ENCODE data around the gene GAGE12J. TPM values are rescaled to one million over a fixed set of nuclear protein-coding genes. Genes with fewer than 3 reads are reported as not detected.
"Not testable (repeated sequence)": the region's sequence is repeated elsewhere in the genome, so short reads cannot be mapped to it uniquely, and the experiment has no call there.

The GAGE12J gene
- total and polyA plus RNA-seq, 7 donors = not detected

DNA sequence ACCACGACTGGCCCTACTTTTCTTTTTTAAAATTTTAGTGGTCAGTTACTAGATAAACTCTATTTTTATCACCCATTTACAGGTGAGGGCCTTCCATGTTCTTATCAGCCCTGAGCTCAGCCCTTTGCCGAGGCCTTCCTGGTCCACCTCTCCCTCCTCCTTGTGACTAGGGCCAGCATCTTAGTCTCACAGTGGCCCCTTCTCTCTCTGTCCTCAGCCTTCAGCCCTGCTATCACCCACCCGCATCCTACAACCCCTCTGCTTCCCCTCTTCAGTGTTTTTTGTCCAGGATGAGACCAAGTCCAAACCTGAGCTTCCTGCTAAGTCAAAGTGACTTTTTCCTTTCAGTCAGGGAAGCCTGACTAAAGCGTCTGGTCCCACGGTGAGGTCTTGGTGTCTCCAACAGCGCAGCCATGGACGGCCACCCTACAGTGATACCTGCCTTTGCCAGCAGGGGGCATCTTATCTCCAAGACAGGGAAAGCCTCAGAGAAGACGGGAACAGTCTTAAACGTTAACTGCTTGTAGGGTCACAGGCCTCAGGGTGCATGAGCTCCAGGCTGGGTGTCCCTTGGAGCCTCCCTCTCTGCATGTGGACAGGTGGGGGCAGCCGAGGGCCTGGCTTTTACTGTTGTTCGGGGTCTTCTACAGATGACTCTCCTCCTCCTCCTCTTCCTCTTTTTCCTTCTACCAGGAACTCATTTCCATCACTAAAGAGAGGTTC, 30.1 kb upstream of the GAGE12J start:
- no peak overlapping the region for H3K4me3 ChIP-seq
- no peaks in the 10 kb centered on the region for H3K4me1 ChIP-seq
- TF ChIP-seq, protein P1, sequence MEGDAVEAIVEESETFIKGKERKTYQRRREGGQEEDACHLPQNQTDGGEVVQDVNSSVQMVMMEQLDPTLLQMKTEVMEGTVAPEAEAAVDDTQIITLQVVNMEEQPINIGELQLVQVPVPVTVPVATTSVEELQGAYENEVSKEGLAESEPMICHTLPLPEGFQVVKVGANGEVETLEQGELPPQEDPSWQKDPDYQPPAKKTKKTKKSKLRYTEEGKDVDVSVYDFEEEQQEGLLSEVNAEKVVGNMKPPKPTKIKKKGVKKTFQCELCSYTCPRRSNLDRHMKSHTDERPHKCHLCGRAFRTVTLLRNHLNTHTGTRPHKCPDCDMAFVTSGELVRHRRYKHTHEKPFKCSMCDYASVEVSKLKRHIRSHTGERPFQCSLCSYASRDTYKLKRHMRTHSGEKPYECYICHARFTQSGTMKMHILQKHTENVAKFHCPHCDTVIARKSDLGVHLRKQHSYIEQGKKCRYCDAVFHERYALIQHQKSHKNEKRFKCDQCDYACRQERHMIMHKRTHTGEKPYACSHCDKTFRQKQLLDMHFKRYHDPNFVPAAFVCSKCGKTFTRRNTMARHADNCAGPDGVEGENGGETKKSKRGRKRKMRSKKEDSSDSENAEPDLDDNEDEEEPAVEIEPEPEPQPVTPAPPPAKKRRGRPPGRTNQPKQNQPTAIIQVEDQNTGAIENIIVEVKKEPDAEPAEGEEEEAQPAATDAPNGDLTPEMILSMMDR (IDR thresholded peaks at IDR 0.05) = peak; percentile 54
- H3K27me3 ChIP-seq (ENCODE audit: insufficient read depth in 3 of 3, low read length in 2 of 3) = peaks cover 0 to 8% (median 0%) of the 10 kb centered on the region in 3 donors
- no peak overlapping the region for H3K27ac ChIP-seq
- no peaks in the 10 kb centered on the region for H3K36me3 ChIP-seq (ENCODE audit: insufficient read depth in 1 of 2, low read depth in 1 of 2)
- ATAC-seq (peak; percentile 58 to 79 (median 66)), DNase-seq (peak; percentile 37 to 69)
- intact Hi-C loops (cut with DNase I) = loop anchor here in 1 of 2 donors (5.0 to 10.0 kb wide), 2 partner anchors 461 to 543 kb away; no protein-coding TSS in a partner anchor
- H3K9me3 ChIP-seq = no peaks in the 10 kb centered on the region
- 21 to 30% (median 23%) methylated on average over 10 to 11 of the region's 11 CpGs for WGBS, 3 donors

DNA sequence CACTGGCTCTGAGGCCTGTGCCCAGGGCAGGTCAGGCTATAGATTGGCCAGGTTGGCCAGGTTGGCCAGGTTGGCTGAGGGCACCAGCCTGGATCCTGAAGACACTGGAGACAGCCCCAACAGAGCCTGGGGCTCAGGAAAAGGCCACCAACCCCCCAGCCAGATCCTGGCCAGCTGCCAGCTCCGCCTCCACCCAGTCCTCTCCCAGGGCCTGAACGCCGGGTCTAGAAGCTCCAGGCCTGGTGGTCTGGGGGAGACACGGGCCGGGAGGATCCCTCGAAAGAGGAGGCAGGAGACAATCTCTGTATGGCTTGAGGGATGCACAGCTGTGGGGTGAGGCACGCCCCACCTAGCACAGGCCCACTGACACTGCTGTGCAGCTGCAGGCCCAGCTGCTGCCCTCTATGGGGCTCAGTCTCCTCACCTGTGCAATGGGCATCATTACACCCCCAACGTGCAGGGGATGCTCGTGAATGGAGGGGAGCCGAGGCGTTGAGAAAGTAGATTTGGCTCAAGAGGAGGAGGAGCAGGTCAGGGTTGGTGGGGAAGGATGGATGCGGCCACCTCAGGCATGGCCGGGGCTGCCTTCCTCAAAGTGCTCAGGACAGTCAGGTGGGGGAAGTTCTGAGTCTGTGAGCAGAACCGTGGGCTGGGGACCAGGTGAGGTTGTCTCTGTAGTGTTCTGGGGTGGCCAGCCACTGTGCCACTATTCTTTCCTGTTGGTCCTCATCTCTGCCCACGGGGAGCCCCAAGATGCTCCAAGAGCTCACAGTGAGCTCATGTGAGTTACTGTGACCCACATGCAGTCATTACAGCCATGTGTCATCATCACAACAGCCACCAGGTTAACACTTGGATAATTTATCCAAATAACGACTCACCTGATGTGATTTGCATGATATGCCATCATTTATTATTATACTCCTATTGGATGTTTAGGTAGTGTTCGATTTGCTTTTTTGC, 29.2 kb upstream of the GAGE12J start:
- Histone ChIP-seq H3K27me3 (ENCODE audit: insufficient read depth in 3 of 3, low read length in 2 of 3) (peaks cover 0 to 5% (median 0%) of the 10 kb centered on the region in 3 donors), H3K4me1 (no peaks in the 10 kb centered on the region), H3K27ac (no peak overlapping the region), H3K36me3 (ENCODE audit: insufficient read depth in 1 of 2, low read depth in 1 of 2) (no peaks in the 10 kb centered on the region), H3K4me3 (no peak overlapping the region), H3K9me3 (no peaks in the 10 kb centered on the region)
- ATAC-seq = no peak
- TF ChIP-seq, protein P1 (IDR thresholded peaks at IDR 0.05) = no peak
- 74 to 84% (median 78%) methylated on average over 11 to 17 of the region's 17 CpGs for WGBS, 3 donors
- intact Hi-C loops (cut with DNase I) = loop anchor here in 1 of 2 donors (5.0 to 10.0 kb wide), 2 partner anchors 460 to 542 kb away; no protein-coding TSS in a partner anchor
- DNase-seq = no peak

DNA sequence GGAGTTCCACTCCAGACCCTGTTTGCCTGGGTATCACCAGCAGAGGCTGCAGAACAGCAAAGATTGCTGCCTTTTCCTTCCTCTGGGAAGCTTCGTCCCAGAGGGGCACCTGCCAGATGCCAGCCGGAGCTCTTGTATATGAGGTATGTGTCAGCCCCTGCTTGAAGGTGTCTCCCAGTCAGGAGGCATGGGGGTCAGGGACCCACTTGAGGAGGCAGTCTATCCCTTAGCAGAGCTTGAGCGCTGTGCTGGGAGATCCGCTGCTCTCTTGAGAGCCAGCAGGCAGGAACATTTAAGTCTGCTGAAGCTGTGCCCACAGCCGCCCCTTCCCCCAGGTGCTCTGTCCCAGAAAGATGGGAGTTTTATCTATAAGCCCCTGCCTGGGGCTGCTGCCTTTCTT, 22.5 kb upstream of the GAGE12J start:
- not testable (repeated sequence) for H3K27ac ChIP-seq; H3K9me3 ChIP-seq; H3K36me3 ChIP-seq (ENCODE audit: insufficient read depth in 1 of 2, low read depth in 1 of 2); H3K4me3 ChIP-seq; DNase-seq; ATAC-seq; H3K27me3 ChIP-seq (ENCODE audit: insufficient read depth in 3 of 3, low read length in 2 of 3); H3K4me1 ChIP-seq
- intact Hi-C loops (cut with DNase I) = loop anchor here in 1 of 2 donors (10.0 kb wide), 1 partner anchor 536 kb away; no protein-coding TSS in a partner anchor
- 90 to 95% (median 94%) methylated on average over 4 to 5 of the region's 5 CpGs for WGBS, 3 donors

DNA sequence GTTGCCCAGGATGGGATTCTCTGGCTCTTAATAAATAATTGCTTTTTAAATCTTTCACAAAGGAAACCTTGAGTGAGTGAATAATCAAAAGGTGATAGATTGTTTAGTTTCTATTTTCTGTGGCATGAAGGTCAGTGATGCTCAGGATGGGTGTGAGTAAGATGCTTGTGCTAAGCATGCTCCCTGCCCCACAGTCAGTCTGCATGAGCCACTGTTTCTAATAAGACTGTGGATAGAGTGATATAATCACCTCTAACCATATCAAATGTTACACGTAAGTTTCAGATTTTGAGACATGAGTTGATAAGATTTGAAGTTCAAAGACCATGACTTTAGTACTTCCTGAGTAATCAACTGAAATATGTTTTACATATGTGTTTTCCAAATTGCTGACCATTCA, 21.1 kb upstream of the GAGE12J start:
- WGBS, 3 donors = 77 to 91% (median 88%) methylated on average over 1 of the region's 1 CpG
- DNase-seq (no peak), ATAC-seq (no peak)
- Histone ChIP-seq H3K36me3 (ENCODE audit: insufficient read depth in 1 of 2, low read depth in 1 of 2) (no peaks in the 10 kb centered on the region), H3K4me1 (no peaks in the 10 kb centered on the region), H3K27ac (no peak overlapping the region), H3K27me3 (ENCODE audit: insufficient read depth in 3 of 3, low read length in 2 of 3) (no peaks in the 10 kb centered on the region), H3K4me3 (no peak overlapping the region), H3K9me3 (no peaks in the 10 kb centered on the region)
- TF ChIP-seq, protein P1 (IDR thresholded peaks at IDR 0.05) = no peak
- intact Hi-C loops (cut with DNase I) = no loop called here

DNA sequence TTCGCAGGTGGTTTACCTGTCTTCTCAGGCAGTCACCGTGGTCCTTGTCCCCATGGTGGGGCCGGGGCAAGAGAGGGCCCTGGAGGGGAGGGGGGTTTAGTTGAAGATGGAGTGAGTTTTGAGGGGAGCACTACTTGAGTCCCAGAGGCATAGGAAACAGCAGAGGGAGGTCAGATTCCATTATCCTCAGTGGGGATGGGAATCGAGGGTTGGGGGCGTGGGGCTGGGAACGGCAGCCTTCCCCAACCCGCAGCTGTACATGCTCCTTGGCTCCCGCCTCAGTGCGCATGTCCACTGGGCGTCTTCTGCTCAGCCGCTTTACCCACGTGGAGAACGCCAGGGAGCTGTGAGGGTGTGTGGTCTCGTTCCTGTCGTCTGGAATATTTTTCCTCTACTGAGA, 18.5 kb upstream of the GAGE12J start, which contains the start of gene GAGE10:
TSS of gene GAGE10 (plus strand) at position 301 of the 400 bp plus-strand sequence. CDS start 1,214 bp downstream, outside the sequence.
- intact Hi-C loops (cut with DNase I) = no loop called here
- ATAC-seq (no peak), DNase-seq (no peak)
- Histone ChIP-seq H3K9me3 (no peaks in the 10 kb centered on the region), H3K27ac (no peak within 1 kb of the TSS), H3K27me3 (ENCODE audit: insufficient read depth in 3 of 3, low read length in 2 of 3) (no peaks in the 10 kb centered on the region), H3K36me3 (ENCODE audit: insufficient read depth in 1 of 2, low read depth in 1 of 2) (no peaks in the 10 kb centered on the region), H3K4me3 (no peak within 1 kb of the TSS), H3K4me1 (no peaks in the 10 kb centered on the region)
- TF ChIP-seq, protein P1 (IDR thresholded peaks at IDR 0.05) = no peak
- WGBS, 3 donors = 64 to 78% (median 77%) methylated on average over 8 to 15 of the region's 15 CpGs

DNA sequence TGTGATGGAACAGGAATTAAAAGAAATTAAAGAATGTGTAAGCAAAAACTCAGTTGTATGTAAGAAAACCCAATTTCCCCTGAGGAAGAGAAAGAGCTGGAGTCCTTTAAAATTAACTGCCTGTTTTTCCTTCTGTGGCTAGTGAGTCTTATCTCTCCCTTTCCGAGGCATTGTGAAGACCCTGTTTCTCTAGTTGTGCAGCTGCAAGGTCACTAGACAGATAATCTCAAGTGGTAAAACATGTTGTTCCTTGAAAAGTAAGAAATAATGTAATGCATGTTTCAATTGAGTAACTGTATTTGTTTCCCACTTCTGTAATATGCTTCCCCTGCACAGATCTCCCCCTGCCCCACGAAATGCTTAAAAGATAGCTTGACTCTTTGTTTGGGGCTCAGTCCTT, 14.1 kb upstream of the GAGE12J start:
- H3K36me3 ChIP-seq (ENCODE audit: insufficient read depth in 1 of 2, low read depth in 1 of 2); H3K9me3 ChIP-seq; H3K4me1 ChIP-seq; intact Hi-C loops (cut with DNase I); H3K27me3 ChIP-seq (ENCODE audit: insufficient read depth in 3 of 3, low read length in 2 of 3); H3K27ac ChIP-seq; DNase-seq; ATAC-seq; H3K4me3 ChIP-seq: not testable (repeated sequence)
- WGBS, 3 donors = 70 to 96% (median 73%) methylated on average over 2 of the region's 2 CpGs

Data from psoas muscle (tissue), 8 donors.